Smooth muscle cell (in vitro differentiated cells): ENCODE data around the gene BID. TPM values are rescaled to one million over a fixed set of nuclear protein-coding genes. Genes with fewer than 3 reads are reported as not detected.

ENCODE experiments used
- DNase-seq: peaks from one replicate; lab custom pipeline; 2025; ENCODE audit not compliant: unreplicated experiment; lab: John Stamatoyannopoulos, UW
- H2AFZ ChIP-seq: fragments of 200-600 bp; sonication (generic); 2 replicates; pipeline ENCODE4 v1.6.0; 2016; ENCODE audit warnings: antibody characterized with exemption, low read depth, mild to moderate bottlenecking
- H3F3A ChIP-seq: fragments of 200-600 bp; sonication (generic); 2 replicates; pipeline ENCODE4 v1.6.0; 2017; ENCODE audit warnings: antibody characterized with exemption, low read depth
- H3K27ac ChIP-seq: fragments of 200-600 bp; sonication (generic); 2 replicates; pipeline ENCODE4 v1.5.1; 2016; ENCODE audit warnings: low read depth, mild to moderate bottlenecking
- H3K27me3 ChIP-seq: fragments of 200-600 bp; sonication (generic); 2 replicates; pipeline ENCODE4 v1.6.1; 2016; ENCODE audit warnings: low read depth, mild to moderate bottlenecking
- H3K36me3 ChIP-seq: fragments of 200-600 bp; sonication (generic); 2 replicates; pipeline ENCODE4 v1.5.1; 2016; ENCODE audit warnings: low read depth
- H3K4me1 ChIP-seq: fragments of 200-600 bp; sonication (generic); 2 replicates; pipeline ENCODE4 v1.5.1; 2016; ENCODE audit warnings: low read depth
- H3K4me2 ChIP-seq: fragments of 200-600 bp; sonication (generic); 2 replicates; pipeline ENCODE4 v1.6.0; 2016; ENCODE audit warnings: mild to moderate bottlenecking
- H3K4me3 ChIP-seq: fragments of 200-600 bp; sonication (generic); 2 replicates; pipeline ENCODE4 v1.5.1; 2016; ENCODE audit warnings: mild to moderate bottlenecking
- H3K79me2 ChIP-seq: fragments of 200-600 bp; sonication (generic); 2 replicates; pipeline ENCODE4 v1.6.0; 2016; ENCODE audit warnings: low read depth, mild to moderate bottlenecking
- H3K9ac ChIP-seq: fragments of 200-600 bp; sonication (generic); 2 replicates; pipeline ENCODE4 v1.6.0; 2016; ENCODE audit warnings: low read depth
- H3K9me3 ChIP-seq: fragments of 200-600 bp; sonication (generic); replicated peaks from 2 replicates; pipeline ENCODE4 v1.5.1; 2016; ENCODE audit warnings: low read depth
- H4K20me1 ChIP-seq: fragments of 200-600 bp; sonication (generic); 2 replicates; pipeline ENCODE4 v1.6.0; 2016; ENCODE audit warnings: low read depth
- WGBS: methylation state at CpG from one replicate; pipeline ENCODE4 v1.1.7; 2016; ENCODE audit warnings: low lambda C conversion rate; 5-methylcytosine and 5-hydroxymethylcytosine counted together
- polyA plus RNA-seq: library from polyadenylated mRNA; unstranded; fragments of >200 nt; fragmentation: Nextera tagmentation; extraction: Ambion mirVana; gene quantifications from 2 replicates; pipeline ENCODE4 v1.2.1, GENCODE V29; 2016
- total RNA-seq: library from RNA; depleted of rRNA; stranded (reverse); fragments of >200 nt; gene quantifications from 2 replicates; pipeline ENCODE4 v1.2.3, GENCODE V29; 2014
- TF ChIP-seq, protein P1 (sequence below): fragments of 200-600 bp; sonication (generic); IDR thresholded peaks from 2 replicates; pipeline ENCODE4 v1.5.1; 2017; ENCODE audit warnings: borderline replicate concordance, mild to moderate bottlenecking, antibody characterized with exemption; ENCODE audit not compliant: insufficient read depth, poor library complexity, severe bottlenecking

The BID gene
- total and polyA plus RNA-seq, 2 experiments from 2014 or later = 8.1 to 26.9 TPM

DNA sequence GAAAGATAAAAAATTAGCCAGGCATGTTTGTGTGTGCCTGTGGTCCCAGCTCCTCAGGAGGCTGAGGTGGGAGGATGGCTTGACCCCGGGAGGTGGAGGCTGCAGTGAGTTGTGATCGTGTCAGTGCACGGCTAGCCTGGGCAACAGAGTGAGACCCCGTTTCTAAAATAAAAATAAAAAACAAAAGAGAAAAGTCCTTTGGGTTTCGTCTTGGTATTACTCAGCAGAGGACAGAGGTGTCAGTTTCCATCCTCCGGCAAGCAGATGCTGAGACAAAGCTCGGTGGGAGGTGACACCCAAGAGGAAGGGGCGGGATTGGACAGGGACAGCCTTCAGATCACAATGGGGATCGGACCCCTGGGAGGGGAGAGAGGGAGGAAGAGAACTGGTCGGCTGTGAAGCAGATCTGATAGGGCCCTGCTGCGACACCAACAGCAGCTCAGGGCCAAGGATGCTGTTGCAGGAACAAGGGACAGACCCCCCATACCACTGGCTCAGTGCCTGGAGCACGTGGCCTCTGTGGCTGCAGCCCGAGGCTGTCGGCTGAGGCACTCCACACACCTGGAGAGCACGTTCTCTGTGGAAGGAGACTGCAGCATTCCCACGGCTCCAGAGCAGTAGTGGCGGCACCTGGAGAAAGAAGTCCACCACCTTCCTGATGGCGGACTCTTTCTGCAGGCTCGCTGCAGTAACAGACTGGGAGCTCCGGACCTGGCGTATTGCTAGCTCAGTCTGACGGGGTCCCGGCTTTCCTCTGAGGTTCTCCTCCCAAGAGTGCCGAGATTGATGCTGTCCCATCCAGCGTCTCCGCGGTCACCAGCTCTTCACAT lies 5.2 kb upstream of the BID start:
- H3K27me3 ChIP-seq = no peaks in the 10 kb centered on the region
- WGBS = 90% methylated on average over 27 of the region's 27 CpGs
- H3K27ac ChIP-seq = no peak overlapping the region
- no peaks in the 10 kb centered on the region for H4K20me1 ChIP-seq
- no peaks in the 10 kb centered on the region for H3K79me2 ChIP-seq
- DNase-seq = no peak
- TF ChIP-seq, protein P1, sequence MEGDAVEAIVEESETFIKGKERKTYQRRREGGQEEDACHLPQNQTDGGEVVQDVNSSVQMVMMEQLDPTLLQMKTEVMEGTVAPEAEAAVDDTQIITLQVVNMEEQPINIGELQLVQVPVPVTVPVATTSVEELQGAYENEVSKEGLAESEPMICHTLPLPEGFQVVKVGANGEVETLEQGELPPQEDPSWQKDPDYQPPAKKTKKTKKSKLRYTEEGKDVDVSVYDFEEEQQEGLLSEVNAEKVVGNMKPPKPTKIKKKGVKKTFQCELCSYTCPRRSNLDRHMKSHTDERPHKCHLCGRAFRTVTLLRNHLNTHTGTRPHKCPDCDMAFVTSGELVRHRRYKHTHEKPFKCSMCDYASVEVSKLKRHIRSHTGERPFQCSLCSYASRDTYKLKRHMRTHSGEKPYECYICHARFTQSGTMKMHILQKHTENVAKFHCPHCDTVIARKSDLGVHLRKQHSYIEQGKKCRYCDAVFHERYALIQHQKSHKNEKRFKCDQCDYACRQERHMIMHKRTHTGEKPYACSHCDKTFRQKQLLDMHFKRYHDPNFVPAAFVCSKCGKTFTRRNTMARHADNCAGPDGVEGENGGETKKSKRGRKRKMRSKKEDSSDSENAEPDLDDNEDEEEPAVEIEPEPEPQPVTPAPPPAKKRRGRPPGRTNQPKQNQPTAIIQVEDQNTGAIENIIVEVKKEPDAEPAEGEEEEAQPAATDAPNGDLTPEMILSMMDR = no peak
- no peaks in the 10 kb centered on the region for H3K36me3 ChIP-seq
- no peak overlapping the region for H2AFZ ChIP-seq
- H3K9me3 ChIP-seq = no peaks in the 10 kb centered on the region
- no peak overlapping the region for H3K9ac ChIP-seq
- peaks cover 6% of the 10 kb centered on the region for H3K4me1 ChIP-seq
- H3K4me3 ChIP-seq = no peak overlapping the region
- H3F3A ChIP-seq = no peaks in the 10 kb centered on the region
- no peak overlapping the region for H3K4me2 ChIP-seq

DNA sequence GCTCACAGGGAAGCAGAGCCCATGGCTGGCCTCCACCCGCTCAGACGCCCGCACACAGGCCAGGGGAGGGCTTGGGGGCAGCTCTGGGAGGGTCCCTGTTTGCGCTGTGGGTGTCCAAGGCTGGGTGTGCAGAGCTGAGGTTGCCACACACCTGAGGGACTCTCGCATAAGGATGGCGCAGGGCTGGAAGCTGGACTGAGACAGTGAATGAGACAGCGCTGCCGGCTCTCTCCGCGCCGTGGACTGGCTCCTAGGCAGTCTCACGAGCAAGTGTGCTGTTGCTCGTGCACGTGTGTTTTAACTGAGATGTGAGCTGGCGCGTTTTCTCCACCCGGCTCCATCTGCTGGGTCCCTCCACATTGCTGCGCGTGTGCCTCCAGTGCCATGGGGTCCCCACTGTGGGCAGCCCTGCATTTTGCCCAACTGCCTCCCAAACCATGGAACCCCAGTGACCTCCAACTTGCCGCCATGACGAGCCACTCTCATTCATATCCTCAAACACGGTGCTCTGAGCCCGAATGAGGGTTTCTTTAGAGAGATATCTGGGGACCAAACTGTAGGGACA lies 4.2 kb upstream of the BID start:
- TF ChIP-seq, protein P1 = no peak
- no peaks in the 10 kb centered on the region for H3K27me3 ChIP-seq
- no peak overlapping the region for H3K4me2 ChIP-seq
- H3K4me3 ChIP-seq = no peak overlapping the region
- 97% methylated on average over 23 of the region's 23 CpGs for WGBS
- no peak overlapping the region for H2AFZ ChIP-seq
- no peaks in the 10 kb centered on the region for H3K79me2 ChIP-seq
- H3F3A ChIP-seq = no peaks in the 10 kb centered on the region
- peaks cover 7% of the 10 kb centered on the region for H3K4me1 ChIP-seq
- no peaks in the 10 kb centered on the region for H3K36me3 ChIP-seq
- H4K20me1 ChIP-seq = no peaks in the 10 kb centered on the region
- no peak overlapping the region for H3K9ac ChIP-seq
- H3K9me3 ChIP-seq = no peaks in the 10 kb centered on the region
- no peak for DNase-seq
- H3K27ac ChIP-seq = no peak overlapping the region

DNA sequence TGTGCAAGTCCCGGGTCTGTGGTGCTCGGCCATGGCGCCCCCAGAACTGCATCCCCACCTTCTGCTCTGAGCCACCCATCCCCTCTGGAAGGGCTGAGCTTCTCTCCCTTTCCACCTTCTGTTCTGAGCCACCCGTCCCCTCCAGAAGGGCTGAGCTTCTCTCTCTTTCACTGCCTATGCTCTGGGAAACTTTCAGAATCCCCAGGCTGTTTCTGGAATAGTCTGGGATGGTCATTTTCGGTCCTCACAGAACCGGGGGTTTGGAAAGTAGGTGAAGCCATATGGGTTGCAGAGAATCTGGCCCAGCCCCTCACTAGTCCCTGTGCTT lies 3.4 kb upstream of the BID start:
- Histone ChIP-seq H4K20me1 (peaks cover 3% of the 10 kb centered on the region), H3K9ac (no peak overlapping the region), H3K36me3 (no peaks in the 10 kb centered on the region), H3K9me3 (no peaks in the 10 kb centered on the region), H3K4me1 (peaks cover 14% of the 10 kb centered on the region), H3K27ac (no peak overlapping the region), H3K79me2 (no peaks in the 10 kb centered on the region), H3K4me2 (no peak overlapping the region), H3K4me3 (no peak overlapping the region), H2AFZ (no peak overlapping the region), H3F3A (no peaks in the 10 kb centered on the region), H3K27me3 (no peaks in the 10 kb centered on the region)
- 84% methylated on average over 6 of the region's 6 CpGs for WGBS
- TF ChIP-seq, protein P1 = no peak
- no peak for DNase-seq
